HG03520 (cell line): ENCODE measurements around the gene HCST.
"Not testable (repeated sequence)": the region's sequence is repeated elsewhere in the genome, so short reads cannot be mapped to it uniquely, and the experiment has no call there.

Source experiments
- ATAC-seq: cut with Tn5 transposase; IDR thresholded peaks from one replicate; pipeline ENCODE4 v1.9.1; 2021; ENCODE audit warnings: mild to moderate bottlenecking, moderate library complexity; ENCODE audit not compliant: unreplicated experiment

The HCST gene

GRCh38 chr19:35879068-35879467, 23.3 kb upstream of the HCST start:
- ATAC-seq, result no peak

DNA sequence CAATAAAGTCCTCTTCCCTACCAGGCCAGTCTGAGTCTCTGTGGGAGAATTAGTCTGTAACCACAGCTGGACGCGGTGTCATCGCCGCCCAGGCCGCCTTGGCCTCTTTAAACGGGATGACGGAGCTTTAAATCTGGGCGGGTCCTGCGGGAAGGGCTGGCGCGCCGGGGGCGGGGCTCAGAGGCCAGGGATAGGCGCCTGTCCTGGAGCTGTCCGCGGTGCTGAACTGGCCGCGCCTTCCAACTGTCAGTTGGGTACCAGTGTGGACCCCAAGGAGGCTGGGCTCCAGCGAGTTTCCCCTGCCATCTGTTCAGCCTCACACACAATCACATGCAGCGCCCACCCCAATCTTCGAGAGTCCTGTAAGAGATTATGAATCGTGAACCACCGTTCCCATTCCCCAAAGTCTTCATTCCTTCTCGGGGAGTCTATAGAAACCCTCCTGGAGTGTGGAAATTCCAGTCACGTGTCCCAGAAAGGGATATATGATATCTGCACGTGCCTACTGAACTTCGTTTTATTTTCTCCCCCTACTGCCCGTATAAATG, 22.5 kb upstream of the HCST start:
- no peak for ATAC-seq

DNA sequence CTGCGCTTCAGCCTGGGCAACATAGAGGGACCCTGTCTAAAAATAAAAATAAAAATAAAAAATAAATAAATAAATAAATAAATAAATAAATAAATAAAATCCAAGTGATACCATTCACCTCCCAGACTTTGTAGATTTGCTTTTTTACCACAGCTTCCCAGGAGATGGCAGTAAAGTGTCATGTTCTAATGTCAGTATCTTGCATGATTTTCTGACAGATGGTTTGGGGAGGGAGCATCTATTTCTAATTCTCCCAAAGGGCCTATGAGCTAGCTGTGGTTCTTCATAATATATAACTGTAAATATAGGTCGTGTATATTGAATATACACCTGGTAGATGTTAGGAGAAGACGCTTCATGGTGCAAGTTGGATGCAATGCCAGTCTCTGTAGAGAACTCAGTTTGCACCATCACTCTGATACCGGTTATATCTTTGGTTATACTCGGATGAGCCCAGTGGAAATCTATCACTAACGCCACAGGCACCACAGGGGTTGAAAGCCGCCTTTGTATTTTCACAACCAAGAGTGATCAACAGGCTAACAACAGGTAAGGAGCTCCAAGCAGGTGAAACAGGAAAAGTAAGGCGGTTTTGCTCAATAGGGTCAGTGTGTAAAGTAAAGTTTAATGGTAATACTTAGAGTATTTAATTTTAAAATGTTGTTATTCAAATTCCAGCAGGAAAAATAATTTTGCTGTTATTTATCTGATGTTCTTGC, 20.1 kb upstream of the HCST start:
- no peak for ATAC-seq

DNA sequence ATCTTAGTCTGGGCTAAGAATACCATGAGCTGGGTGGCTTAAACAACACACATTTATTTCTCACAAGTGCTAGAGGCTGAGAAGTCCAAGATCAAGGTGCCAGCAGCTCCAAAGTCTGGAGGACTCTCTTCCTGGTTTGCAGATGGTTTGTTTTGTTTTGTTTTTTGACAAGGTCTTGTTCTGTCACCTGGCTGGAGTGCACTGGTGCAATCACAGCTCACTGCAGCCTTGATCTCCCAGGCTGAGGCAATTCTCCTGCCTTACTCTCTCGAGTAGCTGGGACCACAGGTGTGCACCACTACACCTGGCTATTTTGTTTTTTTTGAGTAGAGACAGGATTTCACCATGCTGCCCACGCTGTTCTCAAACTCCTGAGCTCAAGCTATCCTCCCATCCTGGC, 18.4 kb upstream of the HCST start:
- ATAC-seq, result no peak

DNA sequence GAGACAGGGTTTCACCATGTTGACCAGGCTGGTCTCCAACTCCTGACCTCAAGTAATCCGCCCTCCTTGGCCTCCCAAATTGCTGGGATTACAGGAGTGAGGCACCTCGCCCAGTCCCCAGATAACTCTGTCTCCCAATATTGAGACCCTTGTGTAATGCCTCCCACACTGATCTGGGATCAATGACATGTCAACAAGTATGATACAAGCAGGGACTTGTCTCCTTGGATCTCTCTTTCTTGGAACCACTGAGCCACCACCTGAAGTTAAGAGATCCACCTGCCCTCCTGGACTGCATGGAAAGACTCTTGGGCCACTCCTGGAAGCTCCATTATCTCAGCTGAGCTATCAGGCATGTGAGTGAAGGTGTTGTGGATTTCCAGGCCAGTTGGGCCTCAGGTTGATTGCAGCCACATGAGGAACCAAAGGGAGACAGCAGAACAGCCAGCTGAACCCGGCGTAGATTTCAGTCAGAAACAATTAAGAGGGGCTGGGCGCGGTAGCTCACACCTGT, 17.0 kb upstream of the HCST start:
- ATAC-seq, result no peak

DNA sequence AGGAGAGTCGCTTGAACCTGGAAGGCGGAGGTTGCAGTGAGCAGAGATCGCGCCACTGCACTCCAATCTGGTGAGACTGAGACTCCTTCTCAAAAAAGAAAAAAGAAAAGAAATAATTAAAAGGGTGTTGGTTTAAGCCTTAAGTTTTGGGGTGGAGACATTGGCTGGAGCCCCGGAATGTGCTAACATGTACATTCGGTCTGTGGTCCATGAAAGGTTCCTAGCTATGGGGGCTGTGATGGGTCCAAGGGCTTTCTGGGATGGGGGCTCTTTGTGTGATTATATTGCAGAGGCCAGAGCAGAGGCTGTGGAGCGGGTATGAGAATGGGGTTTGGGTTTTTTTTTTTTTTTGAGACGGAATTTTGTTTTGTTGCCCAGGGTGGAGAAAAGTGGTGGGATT, 16.4 kb upstream of the HCST start:
- no peak for ATAC-seq

- ATAC-seq, result no peak
Measured at GRCh38 chr19:35887197-35887596, 15.1 kb upstream of the HCST start.

GRCh38 chr19:35888398-35888797, 13.9 kb upstream of the HCST start:
- no peak for ATAC-seq

DNA sequence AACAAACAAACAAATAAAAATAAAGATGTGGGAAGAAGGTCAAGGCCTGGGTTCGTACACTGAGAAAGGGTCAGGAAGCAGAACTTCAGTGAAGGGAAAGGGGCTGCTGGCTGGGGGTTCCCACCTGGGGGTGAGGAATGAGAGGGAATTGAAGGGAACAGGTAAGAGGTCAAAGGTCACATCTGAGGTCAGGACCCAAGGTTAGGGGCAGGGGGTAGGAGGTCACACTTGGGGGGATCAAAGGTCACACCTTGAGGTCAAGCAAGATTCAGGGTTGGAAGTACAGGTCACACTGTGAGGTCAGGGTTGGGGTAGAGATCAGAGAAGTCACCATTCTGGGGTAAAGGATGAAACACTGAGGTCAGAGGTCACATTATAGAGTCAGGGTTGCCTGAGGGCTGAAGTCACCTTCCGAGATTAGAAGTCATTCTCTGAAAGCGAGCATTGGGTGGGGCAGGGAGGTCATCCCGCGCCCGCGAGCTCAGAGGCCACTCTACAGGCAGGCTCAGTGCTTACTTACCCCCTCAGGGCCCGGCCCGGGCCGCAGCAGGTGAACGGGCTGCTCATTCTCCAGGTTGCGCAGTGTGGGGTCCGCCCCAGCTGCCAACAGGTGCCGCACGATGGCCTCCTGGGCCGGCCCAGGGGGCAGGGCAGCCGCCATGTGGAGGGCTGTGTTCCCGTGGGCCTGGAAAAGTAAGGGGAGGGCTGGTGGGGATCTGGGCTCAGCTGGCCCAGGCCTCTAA, 12.8 kb upstream of the HCST start:
- no peak for ATAC-seq

DNA sequence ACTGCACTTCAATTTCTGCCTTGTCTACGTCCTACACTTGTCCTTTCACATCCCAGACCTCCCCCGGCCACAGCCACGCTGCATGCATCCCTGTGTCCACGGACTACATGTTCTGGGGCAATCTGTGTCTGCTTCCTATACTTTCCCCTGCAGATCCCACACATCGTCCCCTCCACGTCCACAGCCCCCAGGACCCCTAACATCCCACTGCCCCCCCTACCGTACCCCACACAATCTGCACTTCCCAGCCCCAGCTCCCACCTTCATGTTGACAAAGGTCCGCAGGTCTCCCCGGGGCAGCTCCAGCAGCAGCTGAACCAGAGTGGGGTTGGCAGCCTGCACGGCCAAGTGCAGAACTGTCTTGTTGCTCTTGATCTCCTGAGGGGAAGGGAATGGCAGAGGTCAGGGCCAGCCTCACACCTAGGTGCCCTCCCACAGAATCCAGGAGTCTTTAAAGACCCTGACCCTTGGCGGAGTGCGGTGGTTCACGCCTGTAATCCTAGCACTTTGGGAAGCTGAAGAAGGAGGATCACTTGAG, 12.1 kb upstream of the HCST start:
- ATAC-seq, result no peak

- ATAC-seq, result not testable (repeated sequence)
Measured at GRCh38 chr19:35891819-35892218, 10.5 kb upstream of the HCST start.

DNA sequence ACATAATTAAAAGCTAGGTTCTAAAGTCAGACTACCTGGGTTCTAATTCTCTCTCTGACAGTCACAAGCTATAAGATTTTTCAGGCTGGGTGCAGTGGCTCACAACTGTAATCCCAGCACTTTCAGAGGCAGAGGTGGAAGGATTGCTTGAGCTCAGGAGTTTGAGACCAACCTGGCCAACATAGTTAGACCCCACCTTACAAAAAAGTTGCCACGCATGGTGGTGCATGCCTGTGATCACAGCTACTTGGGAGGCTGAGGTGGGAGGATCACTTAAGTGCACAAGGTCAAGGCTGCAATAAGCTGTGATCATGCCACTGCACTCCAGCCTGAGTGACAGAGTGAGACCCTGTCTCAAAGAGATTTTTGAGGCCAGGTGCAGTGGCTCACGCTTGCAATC, 8.0 kb upstream of the HCST start:
- ATAC-seq, result no peak

DNA sequence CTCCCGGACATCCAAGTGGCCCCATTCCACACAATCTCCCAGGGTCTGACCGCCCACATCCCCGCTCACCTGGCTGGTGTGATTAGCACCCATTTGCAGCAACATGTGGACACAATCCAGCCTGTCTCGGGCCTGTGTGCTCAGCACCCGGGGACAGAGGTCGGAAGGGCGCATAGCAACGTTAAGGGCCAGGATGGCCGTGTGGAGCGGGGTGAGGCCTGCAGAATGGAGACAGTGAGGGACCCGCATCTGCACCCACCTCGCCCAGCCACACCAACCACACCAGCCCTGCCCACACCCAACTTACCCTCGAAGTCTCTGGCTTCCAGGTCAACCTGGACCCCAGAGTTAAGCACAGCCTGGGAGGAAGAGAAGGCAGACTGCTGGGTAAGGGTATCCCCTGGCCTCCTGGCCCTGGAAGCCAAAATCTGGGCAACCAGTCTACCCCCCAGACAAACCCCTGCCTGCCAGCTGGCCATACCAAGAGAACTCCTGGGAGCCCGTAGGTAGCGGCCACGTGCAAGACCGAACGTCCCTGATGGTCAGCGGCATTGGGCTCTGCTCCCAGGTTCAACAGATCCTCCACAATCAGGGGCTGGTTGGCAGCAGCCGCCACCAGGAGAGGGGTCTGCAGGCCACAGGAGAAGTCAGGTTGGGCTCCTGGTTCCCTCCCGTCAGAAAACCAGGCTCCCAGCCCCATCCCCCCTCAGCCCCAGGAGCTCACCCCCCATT, 6.3 kb upstream of the HCST start:
- ATAC-seq, result no peak

GRCh38 chr19:35896643-35897040, 5.7 kb upstream of the HCST start:
- no peak for ATAC-seq

DNA sequence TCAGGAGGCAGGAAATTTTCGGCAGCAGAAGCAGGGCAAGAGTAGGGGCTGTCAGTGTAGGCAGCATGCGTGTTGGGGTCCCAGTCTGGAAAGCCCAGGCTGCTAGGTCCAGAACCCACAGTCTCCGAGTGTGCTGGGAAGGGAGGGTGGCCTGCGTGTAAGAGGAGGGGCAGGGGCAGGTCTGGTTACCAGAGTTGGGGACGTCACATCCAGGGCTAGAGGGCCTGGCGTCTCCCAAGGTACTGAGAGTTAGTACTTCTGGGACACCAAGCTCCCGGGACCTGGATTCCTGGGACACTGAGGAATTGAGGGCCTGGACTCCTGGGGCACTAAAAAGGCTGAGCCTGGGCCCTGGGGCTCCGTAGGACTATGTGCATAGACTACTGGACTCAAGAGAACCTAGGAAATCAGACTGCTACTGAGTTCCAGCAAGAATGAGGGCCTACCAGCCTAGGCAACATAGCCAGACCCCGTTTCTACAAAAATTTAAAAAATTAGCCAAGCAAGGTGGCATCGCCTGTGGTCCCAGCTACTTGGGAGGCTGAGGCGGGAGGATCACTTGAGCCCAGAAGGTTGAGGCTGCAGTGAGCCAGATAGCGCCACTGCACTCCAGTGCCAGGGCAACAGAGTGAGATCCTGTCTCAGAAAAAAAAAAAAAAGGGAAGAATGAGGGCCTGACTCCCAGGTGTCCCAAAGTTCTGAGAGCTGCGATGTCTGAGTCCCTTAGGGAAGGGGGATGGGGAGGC, 4.5 kb upstream of the HCST start:
- ATAC-seq, result no peak

DNA sequence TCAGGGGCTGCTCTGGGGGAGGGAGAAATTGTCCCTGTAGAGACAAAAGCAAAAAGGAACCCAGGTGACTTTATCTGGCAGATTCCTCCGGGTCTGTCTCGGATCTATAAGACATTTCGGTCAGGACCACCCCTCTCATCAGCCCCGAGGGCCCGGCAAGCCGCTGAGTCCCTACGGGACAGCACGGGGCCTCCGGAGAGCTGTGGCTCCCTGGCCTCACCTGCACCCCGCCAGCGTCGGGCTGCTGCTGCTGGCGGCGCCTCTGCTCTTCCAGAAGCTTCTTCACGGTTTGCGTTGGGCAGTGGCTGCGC, 3.9 kb upstream of the HCST start:
- no peak for ATAC-seq

- ATAC-seq, result no peak
Measured at GRCh38 chr19:35899547-35900214, 2.6 kb upstream of the HCST start.

DNA sequence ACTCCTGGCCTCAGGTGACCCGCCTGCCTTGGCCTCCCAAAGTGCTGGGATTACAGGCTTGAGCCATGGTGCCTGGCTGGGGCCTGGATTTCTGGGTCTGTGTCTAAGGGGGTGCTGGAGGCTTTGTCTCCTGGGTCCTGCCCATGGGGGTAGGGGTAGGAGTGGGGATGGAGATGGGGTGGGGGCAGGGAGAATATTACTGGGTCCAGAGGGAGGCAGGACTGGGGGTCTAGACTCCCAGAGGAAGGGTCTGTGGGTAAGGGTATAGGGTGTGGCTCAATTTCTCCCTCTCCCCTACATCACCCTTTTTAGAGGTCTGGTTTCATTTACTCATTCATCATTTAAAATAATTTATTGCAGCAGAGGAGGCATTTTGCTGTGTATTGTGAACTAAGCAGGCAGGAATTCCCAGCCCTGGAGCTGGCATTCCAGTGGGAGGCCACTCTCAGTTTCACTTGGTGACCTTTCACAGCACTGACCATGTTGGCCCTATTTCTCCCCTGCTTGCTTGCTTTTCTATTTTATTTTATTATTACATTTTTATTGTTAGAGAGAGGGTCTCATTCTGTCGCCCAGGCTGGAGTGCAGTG, 1.2 kb upstream of the HCST start:
- no peak for ATAC-seq

- ATAC-seq, result no peak
Measured at GRCh38 chr19:35902870-35903475, 644 bp downstream of the HCST start.
